Left forelimb (tissue), 1 donor: ENCODE measurements around the gene RSAD2.
"Not testable (repeated sequence)": the region's sequence is repeated elsewhere in the genome, so short reads cannot be mapped to it uniquely, and the experiment has no call there.

Experiments used
- DNase-seq: peaks from one replicate; pipeline ENCODE4 v3.0.0-alpha.2; 2018; ENCODE audit warnings: low spot score

The RSAD2 gene

GRCh38 chr2:6877402-6878304 is at the start of gene RSAD2:
Gene RSAD2 (plus strand): TSS chr2:6877777. CDS start chr2:6877801, 24 bp downstream.
- DNase-seq: no peak

GRCh38 chr2:6828299-6828584 is 49.3 kb upstream of the RSAD2 start:
- no peak for DNase-seq

GRCh38 chr2:6831229-6831628 is 46.3 kb upstream of the RSAD2 start:
- DNase-seq: no peak

- no peak for DNase-seq
Measured at GRCh38 chr2:6832596-6833299, 44.8 kb upstream of the RSAD2 start.

GRCh38 chr2:6833300-6833604 is 44.3 kb upstream of the RSAD2 start:
- no peak for DNase-seq

- DNase-seq: no peak
Measured at GRCh38 chr2:6834163-6834562, 43.4 kb upstream of the RSAD2 start.

GRCh38 chr2:6835467-6835866 is 42.1 kb upstream of the RSAD2 start:
- DNase-seq: no peak

GRCh38 chr2:6838673-6839319 is 38.8 kb upstream of the RSAD2 start:
- DNase-seq: no peak

- DNase-seq: no peak
Measured at GRCh38 chr2:6841537-6842287, 35.9 kb upstream of the RSAD2 start.

GRCh38 chr2:6845312-6845711 is 32.3 kb upstream of the RSAD2 start:
- DNase-seq: no peak

- no peak for DNase-seq
Measured at GRCh38 chr2:6845903-6846302, 31.7 kb upstream of the RSAD2 start.

GRCh38 chr2:6846540-6846939 is 31.0 kb upstream of the RSAD2 start:
- no peak for DNase-seq

GRCh38 chr2:6846967-6847681 is 30.5 kb upstream of the RSAD2 start:
- DNase-seq: no peak

GRCh38 chr2:6852195-6852594 is 25.4 kb upstream of the RSAD2 start:
- DNase-seq: no peak

- no peak for DNase-seq
Measured at GRCh38 chr2:6854416-6854815, 23.2 kb upstream of the RSAD2 start.

- DNase-seq: no peak
Measured at GRCh38 chr2:6855860-6856547, 21.6 kb upstream of the RSAD2 start.

GRCh38 chr2:6856548-6856920 is 21.0 kb upstream of the RSAD2 start:
- DNase-seq: no peak

GRCh38 chr2:6858466-6859027 is 19.0 kb upstream of the RSAD2 start:
- not testable (repeated sequence) for DNase-seq

- DNase-seq: no peak
Measured at GRCh38 chr2:6860296-6860695, 17.3 kb upstream of the RSAD2 start.

GRCh38 chr2:6863792-6864191 is 13.8 kb upstream of the RSAD2 start:
- no peak for DNase-seq

- DNase-seq: no peak
Measured at GRCh38 chr2:6864231-6864754, 13.3 kb upstream of the RSAD2 start.
